Adrenal gland (tissue), 12 donors: Measurements from ENCODE around the gene ZDHHC17. TPM values are rescaled to one million over a fixed set of nuclear protein-coding genes. Genes with fewer than 3 reads are reported as not detected.

ENCODE experiments used
- DNase-seq, 7 donors: peaks; one replicate each; pipeline ENCODE4 v3.0.0-alpha.2; 2019 to 2020
- H3K27ac ChIP-seq, 5 donors: fragments of 200-600 bp; sonication (generic) in 4 of 5; 1 replicate in 3 of 5; 2 replicates in 2 of 5; pipeline versions ENCODE4 v1.5.1 to v1.8.0; 2016 to 2020; ENCODE audit warnings: mild to moderate bottlenecking in 1 of 5
- H3K27me3 ChIP-seq: fragments of 200-600 bp; 2 replicates; pipeline ENCODE4 v1.8.0; 2021
- H3K36me3 ChIP-seq, 2 donors: fragments of 200-600 bp; replicated peaks in 1 of 2; 1 replicate in 1 of 2; 2 replicates in 1 of 2; pipeline versions ENCODE4 v1.5.1 to v1.8.0; 2018 to 2022
- H3K4me1 ChIP-seq, 2 donors: fragments of 200-600 bp; replicated peaks in 1 of 2; 1 replicate in 1 of 2; 2 replicates in 1 of 2; pipeline versions ENCODE4 v1.5.1 to v1.8.0; 2018 to 2021
- H3K4me3 ChIP-seq, 4 donors: fragments of 200-600 bp; sonication (generic) in 3 of 4; one replicate each; pipeline ENCODE4 v1.5.1; 2016 to 2018
- H3K9me3 ChIP-seq, 3 donors: fragments of 200-600 bp; sonication (generic) in 1 of 3; replicated peaks in 1 of 3; 1 replicate in 2 of 3; 2 replicates in 1 of 3; pipeline versions ENCODE4 v1.5.1 to v1.8.0; 2016 to 2021
- POLR2A ChIP-seq, 2 donors: fragments of 450-650 bp; IDR thresholded peaks; one replicate each; pipeline ENCODE4 v1.6.1; 2017; ENCODE audit warnings: antibody characterized with exemption in 2 of 2, mild to moderate bottlenecking in 2 of 2, moderate library complexity in 1 of 2
- WGBS, 4 donors: extraction: QIAGEN DNeasy Blood & Tissue Kit in 2 of 4; methylation state at CpG; one replicate each; pipeline versions ENCODE4 v1.1.5 to v1.1.7; 2013 to 2017; 5-methylcytosine and 5-hydroxymethylcytosine counted together
- intact Hi-C, 2 donors: fragments of 100-400 bp; cut with DNase I; formaldehyde crosslinking; loops; one replicate each; pipeline versions ENCODE4 v1.14.1 to v1.15.0; 2022 to 2023
- polyA plus RNA-seq, 3 donors: library from polyadenylated mRNA; stranded (reverse); fragments of 200-250 nt in 2 of 3; fragments of 350-450 nt in 1 of 3; fragmentation: Illumina TruSeq in 1 of 3; extraction: RNeasy Lipid Tissue Mini Kit (QIAGEN cat#74804) in 1 of 3; gene quantifications; one replicate each; pipeline ENCODE4 v1.2.3, GENCODE V29; 2013 to 2014
- total RNA-seq, 9 donors: library from RNA; depleted of rRNA in 4 of 9; stranded (reverse); fragments of >200 nt in 4 of 9; fragments of 120-200 nt in 1 of 9; fragmentation: NEBNext Ultra II Directional in 1 of 9; extraction: Animal tissue kit (Norgen Biotek cat#: 25700) in 1 of 9; gene quantifications; one replicate each; pipeline versions ENCODE4 v1.1.0 to v1.2.4, GENCODE V29; 2013 to 2023
- TF ChIP-seq, protein P1 (sequence below), 6 experiments: fragments of 450-650 bp in 4 of 6; fragments of 200-600 bp in 2 of 6; sonication (generic) in 1 of 6; IDR thresholded peaks; 1 replicate in 5 of 6; 2 replicates in 1 of 6; pipeline versions ENCODE4 v1.5.1 to v1.8.0; 2016 to 2021; ENCODE audit warnings: antibody characterized with exemption in 6 of 6, mild to moderate bottlenecking in 2 of 6, moderate library complexity in 1 of 6
- donor health status: healthy with polysubstance abuse.
- donor health status: Bipolar disorder and iron deficiency.
- donor health status: DM: yes; HTN: yes; CAD: no.
- donor health status: DM: no; HTN: no; CAD: no.
- donor health status: DM: no; HTN: no; CAD: no.
- donor health status: DM: yes; HTN: yes; CAD: no.

ZDHHC17 gene
- total and polyA plus RNA-seq, 12 donors = 17.7 to 102 (median 31.7) TPM

GRCh38 chr12:76860256-76860655, 96.3 kb downstream of the ZDHHC17 start:
- no peak overlapping the region for H3K27ac ChIP-seq
- intact Hi-C loops = no loop called here
- TF ChIP-seq, protein P1, sequence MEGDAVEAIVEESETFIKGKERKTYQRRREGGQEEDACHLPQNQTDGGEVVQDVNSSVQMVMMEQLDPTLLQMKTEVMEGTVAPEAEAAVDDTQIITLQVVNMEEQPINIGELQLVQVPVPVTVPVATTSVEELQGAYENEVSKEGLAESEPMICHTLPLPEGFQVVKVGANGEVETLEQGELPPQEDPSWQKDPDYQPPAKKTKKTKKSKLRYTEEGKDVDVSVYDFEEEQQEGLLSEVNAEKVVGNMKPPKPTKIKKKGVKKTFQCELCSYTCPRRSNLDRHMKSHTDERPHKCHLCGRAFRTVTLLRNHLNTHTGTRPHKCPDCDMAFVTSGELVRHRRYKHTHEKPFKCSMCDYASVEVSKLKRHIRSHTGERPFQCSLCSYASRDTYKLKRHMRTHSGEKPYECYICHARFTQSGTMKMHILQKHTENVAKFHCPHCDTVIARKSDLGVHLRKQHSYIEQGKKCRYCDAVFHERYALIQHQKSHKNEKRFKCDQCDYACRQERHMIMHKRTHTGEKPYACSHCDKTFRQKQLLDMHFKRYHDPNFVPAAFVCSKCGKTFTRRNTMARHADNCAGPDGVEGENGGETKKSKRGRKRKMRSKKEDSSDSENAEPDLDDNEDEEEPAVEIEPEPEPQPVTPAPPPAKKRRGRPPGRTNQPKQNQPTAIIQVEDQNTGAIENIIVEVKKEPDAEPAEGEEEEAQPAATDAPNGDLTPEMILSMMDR (IDR thresholded peaks at IDR 0.05) = no peak
- no peak for TF ChIP-seq POLR2A (IDR thresholded peaks at IDR 0.05)
- no peaks in the 10 kb centered on the region for H3K4me1 ChIP-seq
- H3K4me3 ChIP-seq = no peak overlapping the region
- WGBS, 4 donors = 85 to 92% (median 91%) methylated on average over 3 of the region's 3 CpGs
- no peaks in the 10 kb centered on the region for H3K36me3 ChIP-seq
- no peak for DNase-seq
- no peaks in the 10 kb centered on the region for H3K9me3 ChIP-seq
- H3K27me3 ChIP-seq = no peaks in the 10 kb centered on the region

GRCh38 chr12:76863005-76863670, 99.2 kb downstream of the ZDHHC17 start:
- no peak for TF ChIP-seq POLR2A (IDR thresholded peaks at IDR 0.05)
- TF ChIP-seq, protein P1 (IDR thresholded peaks at IDR 0.05) = no peak
- H3K4me1 ChIP-seq = no peaks in the 10 kb centered on the region
- 87 to 93% (median 90%) methylated on average over 12 of the region's 12 CpGs for WGBS, 4 donors
- H3K36me3 ChIP-seq = no peaks in the 10 kb centered on the region
- DNase-seq = no peak
- no peak overlapping the region for H3K4me3 ChIP-seq
- H3K27me3 ChIP-seq = no peaks in the 10 kb centered on the region
- H3K27ac ChIP-seq = no peak overlapping the region
- intact Hi-C loops = no loop called here
- H3K9me3 ChIP-seq = no peaks in the 10 kb centered on the region

GRCh38 chr12:76863837-76864236, 99.9 kb downstream of the ZDHHC17 start:
- Histone ChIP-seq H3K27me3 (no peaks in the 10 kb centered on the region), H3K27ac (no peak overlapping the region), H3K9me3 (no peaks in the 10 kb centered on the region), H3K4me3 (no peak overlapping the region), H3K4me1 (no peaks in the 10 kb centered on the region), H3K36me3 (no peaks in the 10 kb centered on the region)
- 47 to 68% (median 64%) methylated on average over 4 of the region's 4 CpGs for WGBS, 4 donors
- no peak for DNase-seq
- TF ChIP-seq POLR2A (IDR thresholded peaks at IDR 0.05) = no peak
- TF ChIP-seq, protein P1 (IDR thresholded peaks at IDR 0.05) = no peak
- intact Hi-C loops = no loop called here

DNA sequence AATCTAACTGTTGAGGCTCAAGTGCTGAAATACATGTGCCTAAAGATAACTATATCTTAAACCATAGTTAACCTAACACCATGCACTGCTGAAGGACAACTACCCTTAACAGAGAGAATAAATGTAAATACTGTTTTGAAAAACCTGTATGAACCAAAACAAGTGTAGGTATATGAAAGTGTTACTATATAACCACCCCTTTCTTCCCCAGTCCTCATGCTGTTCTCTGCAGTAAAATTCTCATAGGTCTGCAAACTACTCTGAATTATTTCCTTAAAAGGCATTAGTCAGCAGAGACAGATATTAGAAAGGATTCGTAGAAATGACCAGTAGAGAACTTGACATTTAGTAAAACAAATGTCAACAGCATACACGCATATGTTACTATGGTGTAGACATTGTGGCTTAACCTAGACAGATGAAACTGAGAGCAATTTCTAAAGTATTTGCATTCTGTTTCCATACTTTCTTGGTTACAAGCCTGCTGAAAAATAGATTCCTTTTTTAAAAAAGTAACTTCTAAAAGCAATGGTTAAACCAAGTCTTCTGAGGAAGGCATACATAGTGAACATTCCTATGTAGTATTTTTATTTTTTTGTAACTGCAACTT, 101.0 kb downstream of the ZDHHC17 start:
- H3K4me1 ChIP-seq = no peaks in the 10 kb centered on the region
- no peaks in the 10 kb centered on the region for H3K27me3 ChIP-seq
- TF ChIP-seq, protein P1 (IDR thresholded peaks at IDR 0.05) = no peak
- no peak for TF ChIP-seq POLR2A (IDR thresholded peaks at IDR 0.05)
- intact Hi-C loops = no loop called here
- no peaks in the 10 kb centered on the region for H3K9me3 ChIP-seq
- WGBS, 4 donors = 76 to 86% (median 80%) methylated on average over 2 of the region's 2 CpGs
- no peaks in the 10 kb centered on the region for H3K36me3 ChIP-seq
- no peak for DNase-seq
- no peak overlapping the region for H3K4me3 ChIP-seq
- H3K27ac ChIP-seq = no peak overlapping the region
